Measurements from ENCODE around the gene OR2D2.

DNA sequence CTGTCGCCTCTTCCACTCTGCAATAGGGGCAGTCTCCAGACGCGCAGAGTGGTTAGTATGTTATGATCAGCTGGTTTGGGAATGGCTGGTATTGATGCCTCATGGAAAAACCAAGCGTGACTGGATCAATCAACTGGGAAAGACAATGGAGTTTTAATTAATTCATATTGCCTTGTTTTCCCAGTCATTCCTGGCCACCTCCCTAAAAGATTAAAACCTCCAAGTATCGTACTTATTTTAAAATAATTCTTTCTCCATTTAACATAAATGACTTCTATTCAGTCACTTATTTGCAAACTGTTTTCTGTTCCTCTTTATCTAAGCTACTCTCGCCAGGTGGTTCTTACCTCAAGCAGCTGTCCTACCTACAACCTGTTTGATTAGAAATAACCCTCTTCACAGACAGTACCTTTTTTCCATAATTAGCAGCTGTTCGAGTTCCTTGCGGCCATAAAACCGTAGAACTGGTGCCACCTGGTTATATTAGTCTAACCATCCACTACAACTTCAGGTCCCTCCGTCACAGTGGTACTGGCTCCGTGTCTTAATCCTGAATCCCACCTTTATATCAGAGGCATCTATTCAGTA is 34.8 kb upstream of the OR2D2 start:
- TF ChIP-seq CTCF (IDR thresholded peaks at IDR 0.05) (no peak), POLR2A (IDR thresholded peaks at IDR 0.05) (no peak), EP300 (IDR thresholded peaks at IDR 0.05) (no peak)

Data from tibial nerve (tissue), 4 donors.